IPS-11a (cell line): ENCODE results near the gene MAGEA10.
"Not testable (repeated sequence)": the region's sequence is repeated elsewhere in the genome, so short reads cannot be mapped to it uniquely, and the experiment has no call there.

Experiments used
- H3K4me3 ChIP-seq: one replicate; pipeline ENCODE4 v1.5.1; 2013; ENCODE audit warnings: low read depth, low read length, control low read depth

The MAGEA10 gene

DNA sequence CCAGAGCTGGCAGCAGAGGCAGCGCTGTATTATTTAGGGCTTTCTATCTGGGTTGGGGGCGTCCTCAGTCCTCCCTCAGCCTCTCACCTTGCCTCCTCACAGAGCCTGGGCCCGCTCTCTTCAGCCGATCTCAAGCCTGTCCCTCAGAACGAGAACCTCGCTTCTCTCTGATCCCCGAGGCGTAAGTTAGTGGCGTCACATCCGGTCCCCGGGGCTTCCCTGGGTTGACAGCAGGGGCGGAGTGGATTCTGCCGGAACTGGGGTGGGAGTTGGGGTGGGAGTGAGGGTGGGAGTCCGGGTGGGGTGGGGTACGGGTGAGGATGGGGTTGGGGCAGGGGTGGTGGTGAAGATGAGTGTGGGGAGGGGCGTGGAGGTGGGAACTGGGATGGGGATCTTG, at the start of gene MAGEA10:
MAGEA10 (minus strand) TSS at position 190 of the 397 bp plus-strand sequence. CDS start 2,957 bp downstream, outside the sequence.
- H3K4me3 ChIP-seq = no peak within 1 kb of the TSS

DNA sequence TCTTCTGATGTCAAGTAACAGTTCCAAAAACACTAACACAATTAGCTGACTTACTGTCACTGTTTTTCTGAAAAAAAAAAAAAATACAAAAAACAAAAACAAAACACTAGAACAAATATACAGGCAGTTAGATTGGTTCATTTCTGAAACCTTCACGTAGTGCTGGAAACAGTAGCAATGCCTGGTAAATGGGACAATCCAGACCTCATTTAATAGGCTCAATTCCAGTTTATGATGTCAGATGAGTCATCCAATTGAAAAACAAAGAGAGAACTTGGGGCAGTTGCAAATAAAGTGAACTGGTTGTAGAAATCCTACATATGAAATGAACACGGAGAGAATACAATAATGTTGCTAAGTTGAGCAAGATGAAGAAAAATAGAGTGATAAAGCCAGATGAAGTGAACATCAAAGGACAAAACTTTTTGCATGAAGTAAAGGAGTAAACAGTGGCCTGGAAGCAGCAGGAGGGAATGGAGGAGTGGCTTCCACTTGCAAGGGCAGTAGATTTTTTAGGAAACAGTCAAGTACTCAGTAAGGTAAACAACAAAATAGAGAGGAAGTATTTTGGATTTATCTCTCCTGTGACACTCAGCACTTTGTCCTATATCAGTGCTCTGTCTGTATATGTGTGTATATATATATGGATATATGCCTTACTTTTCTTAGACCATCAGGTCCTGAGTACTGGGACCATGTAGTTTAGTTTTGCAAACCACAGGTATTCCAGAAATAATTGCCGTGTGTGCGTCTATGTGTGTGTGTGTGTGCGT, 39.3 kb upstream of the MAGEA10 start:
- no peak overlapping the region for H3K4me3 ChIP-seq

GRCh38 chrX:152177052-152177451, 38.7 kb upstream of the MAGEA10 start:
- no peak overlapping the region for H3K4me3 ChIP-seq

- H3K4me3 ChIP-seq = not testable (repeated sequence)
Measured at GRCh38 chrX:152175892-152176291, 37.5 kb upstream of the MAGEA10 start.

DNA sequence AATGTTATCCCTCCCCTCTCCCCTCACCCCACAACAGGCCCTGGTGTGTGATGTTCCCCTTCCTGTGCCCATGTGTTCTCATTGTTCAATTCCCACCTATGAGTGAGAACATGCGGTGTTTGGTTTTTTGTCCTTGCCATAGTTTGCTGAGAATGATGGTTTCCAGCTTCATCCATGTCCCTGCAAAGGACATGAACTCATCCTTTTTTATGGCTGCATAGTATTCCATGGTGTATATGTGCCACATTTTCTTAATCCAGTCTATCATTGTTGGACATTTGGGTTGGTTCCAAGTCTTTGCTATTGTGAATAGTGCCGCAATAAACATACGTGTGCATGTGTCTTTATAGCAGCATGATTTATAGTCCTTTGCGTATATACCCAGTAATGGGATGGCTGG, 35.5 kb upstream of the MAGEA10 start:
- not testable (repeated sequence) for H3K4me3 ChIP-seq

GRCh38 chrX:152170621-152171020, 32.2 kb upstream of the MAGEA10 start:
- H3K4me3 ChIP-seq = no peak overlapping the region

GRCh38 chrX:152165033-152165743, 26.8 kb upstream of the MAGEA10 start:
- H3K4me3 ChIP-seq = no peak overlapping the region

DNA sequence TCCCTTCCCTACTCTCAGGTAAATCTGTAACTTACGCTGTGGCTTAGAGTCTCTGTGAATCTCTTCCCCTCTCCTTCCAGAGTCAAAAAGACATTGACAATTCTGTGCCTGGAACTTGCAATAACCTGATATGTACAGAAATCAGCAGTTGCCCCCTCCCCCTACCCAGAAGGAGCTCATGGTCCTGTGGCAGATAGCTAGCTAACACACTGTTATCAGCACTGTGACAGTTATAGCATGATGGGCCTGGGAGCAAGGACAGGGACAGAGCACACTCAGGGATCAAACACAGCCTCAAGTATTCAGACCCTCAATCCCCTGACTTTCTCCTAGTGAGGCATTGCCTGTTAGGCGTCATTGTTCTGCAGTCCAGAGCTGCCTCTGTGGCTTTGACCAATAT, 18.7 kb upstream of the MAGEA10 start:
- no peak overlapping the region for H3K4me3 ChIP-seq

- H3K4me3 ChIP-seq = no peak overlapping the region
Measured at GRCh38 chrX:152155766-152156310, 17.5 kb upstream of the MAGEA10 start.

GRCh38 chrX:152154050-152154449, 15.7 kb upstream of the MAGEA10 start:
- H3K4me3 ChIP-seq = no peak overlapping the region

DNA sequence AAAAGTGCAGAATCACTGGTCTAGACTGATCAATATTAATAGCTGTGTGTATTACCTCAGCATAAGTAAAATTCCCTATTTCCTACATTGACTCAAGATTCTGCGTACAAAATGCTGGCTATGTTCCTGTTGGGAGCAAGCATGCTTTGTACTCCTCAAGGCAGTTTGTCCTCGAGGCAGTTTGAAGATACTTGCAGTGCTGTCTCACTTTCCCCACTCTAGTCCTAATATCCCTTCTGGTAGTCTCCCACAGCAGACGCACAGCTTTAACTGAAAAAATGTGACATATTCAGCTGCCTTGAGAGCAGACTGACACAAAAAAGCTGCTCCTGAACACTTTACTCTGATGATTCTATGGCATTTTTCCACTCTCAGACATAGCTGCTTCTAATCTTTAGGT, 12.9 kb upstream of the MAGEA10 start:
- no peak overlapping the region for H3K4me3 ChIP-seq

DNA sequence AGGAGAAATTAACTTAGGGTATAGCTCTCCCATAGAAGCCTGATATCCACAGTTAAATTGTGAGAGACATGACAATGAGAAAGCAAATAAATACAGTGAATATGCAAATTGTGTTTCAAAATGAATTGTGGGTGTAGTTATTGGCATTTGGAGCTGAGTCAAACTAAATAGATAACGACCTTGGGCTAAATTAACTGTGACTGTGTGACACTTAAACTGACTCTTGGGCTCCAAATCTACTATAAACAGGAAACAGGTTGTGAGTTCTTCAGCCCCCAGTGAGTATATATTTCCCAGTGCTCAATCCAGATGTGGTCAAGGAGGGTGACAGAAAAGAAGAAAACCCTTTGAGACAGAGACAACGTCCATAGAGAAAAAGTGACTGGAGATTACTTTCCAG, 11.3 kb upstream of the MAGEA10 start:
- H3K4me3 ChIP-seq = no peak overlapping the region

DNA sequence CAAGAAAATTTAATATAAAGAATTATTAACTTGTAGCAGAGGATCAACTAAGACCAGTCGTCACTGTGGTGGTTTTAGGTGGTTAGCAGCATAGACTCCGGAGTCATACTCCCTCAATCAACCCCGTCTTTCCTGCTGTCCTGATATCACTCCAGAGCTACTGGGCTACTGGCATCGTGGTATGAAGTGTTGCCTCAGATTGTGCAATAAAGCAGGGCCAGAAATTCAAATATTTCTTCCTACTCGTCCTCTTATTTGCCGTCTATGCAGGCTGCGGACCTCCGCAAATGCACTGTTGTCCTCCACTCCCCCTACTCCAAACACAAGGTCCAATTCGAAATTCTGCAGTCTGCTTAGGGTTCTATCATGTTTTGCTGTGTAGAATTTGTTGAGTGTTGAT, 1.2 kb upstream of the MAGEA10 start:
- H3K4me3 ChIP-seq = no peak overlapping the region

DNA sequence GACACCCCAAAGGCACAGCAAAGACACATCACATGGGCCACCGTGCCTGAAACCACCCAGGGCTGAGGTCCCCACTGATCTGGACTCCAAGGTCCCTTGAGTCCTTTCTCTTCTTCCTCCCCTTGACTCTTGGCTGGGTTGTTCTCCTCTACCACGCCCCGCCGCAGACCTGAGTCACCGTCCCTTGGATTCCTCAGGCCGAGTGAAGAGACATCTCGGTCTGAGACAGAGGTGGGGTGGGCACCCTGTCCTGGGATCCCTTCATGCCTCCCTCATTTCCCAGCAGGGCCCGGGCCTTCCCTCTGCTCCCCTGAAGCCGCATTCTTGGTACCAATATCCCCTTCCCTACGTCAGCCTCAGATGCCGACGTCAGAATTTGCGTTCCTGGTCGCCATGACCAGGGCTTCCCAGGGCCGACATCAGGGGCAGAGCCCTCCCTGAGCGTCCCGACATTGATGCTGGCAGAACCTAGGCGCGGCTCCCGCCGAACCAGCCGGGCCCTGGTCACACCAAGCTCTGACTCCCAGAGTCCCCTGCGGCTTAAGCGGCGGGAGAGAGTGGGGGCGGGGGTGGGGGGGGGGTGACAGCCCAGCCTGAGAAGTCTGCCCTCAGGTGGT, 498 bp downstream of the MAGEA10 start:
- no peak overlapping the region for H3K4me3 ChIP-seq

DNA sequence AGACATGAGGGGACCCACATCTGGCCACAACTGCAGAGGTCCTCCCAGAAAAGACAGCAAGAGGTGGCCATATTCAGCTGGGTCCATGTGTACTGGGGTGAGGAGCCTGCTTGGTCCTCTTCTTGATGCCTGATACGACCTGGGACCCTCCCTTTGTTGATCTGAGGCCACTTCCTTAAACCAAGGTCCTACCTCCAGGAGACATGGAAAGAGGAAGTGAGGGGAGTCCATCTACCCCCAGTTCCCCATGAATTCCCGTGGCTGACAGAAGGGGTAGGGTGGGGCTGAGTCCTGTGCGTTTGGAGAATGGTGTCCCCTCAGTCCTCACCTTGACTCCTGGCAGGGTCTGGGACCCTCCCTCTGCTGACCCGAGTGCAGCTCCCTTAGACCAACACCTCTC, 2.1 kb downstream of the MAGEA10 start:
- H3K4me3 ChIP-seq = no peak overlapping the region

GRCh38 chrX:152131525-152131924, 6.9 kb downstream of the MAGEA10 start:
- no peak overlapping the region for H3K4me3 ChIP-seq

- H3K4me3 ChIP-seq = not testable (repeated sequence)
Measured at GRCh38 chrX:152129069-152129844, 9.1 kb downstream of the MAGEA10 start.

- no peak overlapping the region for H3K4me3 ChIP-seq
Measured at GRCh38 chrX:152117305-152117704, 21.1 kb downstream of the MAGEA10 start.

DNA sequence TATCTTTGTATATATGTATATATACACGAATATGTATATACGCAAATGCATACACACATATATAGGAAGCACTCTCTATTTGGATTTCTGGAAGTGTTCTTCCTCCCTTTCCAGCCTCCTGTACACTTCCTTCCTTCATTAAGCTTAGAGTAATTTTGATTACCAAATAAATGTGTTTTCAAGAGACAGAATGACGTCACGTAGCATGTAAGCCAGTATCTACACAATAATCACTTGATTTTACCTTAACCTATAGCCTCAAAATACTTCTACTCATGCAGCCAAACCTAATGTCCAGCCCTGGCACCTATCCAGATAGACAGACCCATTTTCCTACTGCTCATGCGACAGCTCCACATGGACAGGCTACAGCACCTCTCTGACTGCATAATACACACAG, 29.9 kb downstream of the MAGEA10 start:
- no peak overlapping the region for H3K4me3 ChIP-seq

DNA sequence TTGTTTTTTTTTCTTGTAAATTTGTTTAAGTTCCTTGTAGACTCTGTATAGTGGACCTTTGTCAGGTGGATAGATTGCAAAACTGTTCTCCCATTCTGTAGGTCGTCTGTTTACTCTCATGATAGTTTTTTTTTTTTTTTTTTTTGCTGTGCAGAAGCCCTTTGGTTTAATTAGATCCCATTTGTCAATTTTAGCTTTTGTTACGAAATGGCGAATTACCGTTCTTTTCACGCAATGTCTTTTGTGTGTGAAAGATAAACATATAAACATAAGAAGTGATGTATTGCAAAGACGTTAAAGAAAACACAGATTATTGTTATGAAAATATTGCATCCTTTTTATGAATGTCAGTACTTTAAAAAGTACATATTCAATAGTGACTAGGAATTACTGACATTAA, 34.5 kb downstream of the MAGEA10 start:
- H3K4me3 ChIP-seq = no peak overlapping the region

- H3K4me3 ChIP-seq = no peak overlapping the region
Measured at GRCh38 chrX:152086141-152086540, 52.2 kb downstream of the MAGEA10 start.
